Body of pancreas (tissue), 4 donors: ENCODE results near the gene ZNF80.

ENCODE experiments used
- CTCF ChIP-seq, 7 experiments: fragments of 450-650 bp in 4 of 7; fragments of 200-600 bp in 3 of 7; sonication (generic) in 3 of 7; IDR thresholded peaks; one replicate each; pipeline ENCODE4 v1.5.1; 2016 to 2019; ENCODE audit warnings: antibody characterized with exemption in 7 of 7
- POLR2A ChIP-seq, 3 donors: fragments of 450-650 bp; IDR thresholded peaks; one replicate each; pipeline ENCODE4 v1.6.1; 2016; ENCODE audit warnings: antibody characterized with exemption in 3 of 3, mild to moderate bottlenecking in 2 of 3

GRCh38 chr3:114214542-114215341 lies 22.6 kb downstream of the ZNF80 start:
- TF ChIP-seq CTCF (IDR thresholded peaks at IDR 0.05) (no peak), POLR2A (IDR thresholded peaks at IDR 0.05) (no peak)
